Measurements from ENCODE around the gene OR6Y1.

- peak; percentile 58 for TF ChIP-seq CTCF (conservative IDR thresholded peaks at IDR 0.05; ENCODE audit: low read depth, low read length)
- TF ChIP-seq EZH2 (IDR thresholded peaks at IDR 0.05; ENCODE audit: low read length, unreplicated experiment): no peak
Observed at GRCh38 chr1:158527190-158527815, 26.9 kb downstream of the OR6Y1 start.
